Sigmoid colon (tissue), 7 donors: ENCODE results near the gene MYRF. TPM values are rescaled to one million over a fixed set of nuclear protein-coding genes. Genes with fewer than 3 reads are reported as not detected.
A peak's percentile ranks its signal among the peaks of the same experiment; 100 is the strongest.

Source experiments
- DNase-seq: peaks from one replicate; pipeline ENCODE4 v3.0.0-alpha.2; 2019
- H3K27ac ChIP-seq, 4 donors: fragments of 200-600 bp; sonication (generic); one replicate each; pipeline ENCODE4 v1.5.1; 2016 to 2019; ENCODE audit warnings: mild to moderate bottlenecking in 1 of 4
- H3K27me3 ChIP-seq, 3 donors: fragments of 200-600 bp; sonication (generic); one replicate each; pipeline ENCODE4 v1.5.1; 2019; ENCODE audit warnings: mild to moderate bottlenecking in 1 of 3
- H3K36me3 ChIP-seq, 4 donors: fragments of 200-600 bp; sonication (generic); one replicate each; pipeline ENCODE4 v1.5.1; 2016 to 2019
- H3K4me1 ChIP-seq, 4 donors: fragments of 200-600 bp; sonication (generic); one replicate each; pipeline ENCODE4 v1.5.1; 2017 to 2019
- H3K4me3 ChIP-seq, 4 donors: fragments of 200-600 bp; sonication (generic); one replicate each; pipeline ENCODE4 v1.5.1; 2017 to 2019; ENCODE audit warnings: mild to moderate bottlenecking in 2 of 4, moderate library complexity in 1 of 4
- H3K9me3 ChIP-seq, 4 donors: fragments of 200-600 bp in 3 of 4; sonication (generic) in 3 of 4; one replicate each; pipeline versions ENCODE4 v1.5.1 to v1.6.1; 2013 to 2019
- EP300 ChIP-seq, 4 donors: sonication (generic); formaldehyde crosslinking; IDR thresholded peaks; one replicate each; pipeline ENCODE4 v1.6.1; 2017; ENCODE audit warnings: antibody characterized with exemption in 4 of 4
- POLR2A ChIP-seq, 2 donors: fragments of 450-650 bp; IDR thresholded peaks; one replicate each; pipeline ENCODE4 v1.6.1; 2016; ENCODE audit warnings: antibody characterized with exemption in 2 of 2, mild to moderate bottlenecking in 2 of 2, moderate library complexity in 2 of 2
- POLR2AphosphoS5 ChIP-seq, 4 donors: sonication (generic); formaldehyde crosslinking; IDR thresholded peaks; one replicate each; pipeline ENCODE4 v1.6.1; 2017; ENCODE audit warnings: antibody characterized with exemption in 4 of 4
- WGBS, 2 donors: extraction: QIAGEN DNeasy Blood & Tissue Kit; methylation state at CpG; one replicate each; pipeline ENCODE4 v1.1.7; 2013; 5-methylcytosine and 5-hydroxymethylcytosine counted together
- intact Hi-C: fragments of 100-400 bp; cut with DNase I; formaldehyde crosslinking; loops from one replicate; pipeline ENCODE4 v1.15.1; 2023
- polyA plus RNA-seq, 3 donors: library from polyadenylated mRNA; stranded (reverse); fragments of 200-250 nt; gene quantifications; one replicate each; pipeline ENCODE4 v1.2.3, GENCODE V29; 2013
- total RNA-seq, 4 donors: library from RNA; depleted of rRNA; stranded (reverse); fragments of >200 nt; gene quantifications; one replicate each; pipeline ENCODE4 v1.1.0, GENCODE V29; 2016
- TF ChIP-seq, protein P1 (sequence below), 4 experiments: fragments of 450-650 bp in 3 of 4; fragments of 200-600 bp in 1 of 4; IDR thresholded peaks; one replicate each; pipeline ENCODE4 v1.5.1; 2016 to 2019; ENCODE audit warnings: antibody characterized with exemption in 4 of 4, mild to moderate bottlenecking in 3 of 4, moderate library complexity in 2 of 4
- donor health status: healthy with polysubstance abuse.
- donor health status: Bipolar disorder and iron deficiency.
- donor health status: healthy.

Gene MYRF
- total and polyA plus RNA-seq, 7 donors = under 0.01 to 6.4 (median 0.66) TPM

- Histone ChIP-seq H3K27ac (no peak overlapping the region), H3K4me3 (no peak overlapping the region), H3K9me3 (no peaks in the 10 kb centered on the region), H3K4me1 (no peaks in the 10 kb centered on the region), H3K36me3 (peaks cover 0 to 39% (median 0%) of the 10 kb centered on the region in 4 donors), H3K27me3 (no peaks in the 10 kb centered on the region)
- no peak for TF ChIP-seq POLR2AphosphoS5 (IDR thresholded peaks at IDR 0.05)
- TF ChIP-seq, protein P1, sequence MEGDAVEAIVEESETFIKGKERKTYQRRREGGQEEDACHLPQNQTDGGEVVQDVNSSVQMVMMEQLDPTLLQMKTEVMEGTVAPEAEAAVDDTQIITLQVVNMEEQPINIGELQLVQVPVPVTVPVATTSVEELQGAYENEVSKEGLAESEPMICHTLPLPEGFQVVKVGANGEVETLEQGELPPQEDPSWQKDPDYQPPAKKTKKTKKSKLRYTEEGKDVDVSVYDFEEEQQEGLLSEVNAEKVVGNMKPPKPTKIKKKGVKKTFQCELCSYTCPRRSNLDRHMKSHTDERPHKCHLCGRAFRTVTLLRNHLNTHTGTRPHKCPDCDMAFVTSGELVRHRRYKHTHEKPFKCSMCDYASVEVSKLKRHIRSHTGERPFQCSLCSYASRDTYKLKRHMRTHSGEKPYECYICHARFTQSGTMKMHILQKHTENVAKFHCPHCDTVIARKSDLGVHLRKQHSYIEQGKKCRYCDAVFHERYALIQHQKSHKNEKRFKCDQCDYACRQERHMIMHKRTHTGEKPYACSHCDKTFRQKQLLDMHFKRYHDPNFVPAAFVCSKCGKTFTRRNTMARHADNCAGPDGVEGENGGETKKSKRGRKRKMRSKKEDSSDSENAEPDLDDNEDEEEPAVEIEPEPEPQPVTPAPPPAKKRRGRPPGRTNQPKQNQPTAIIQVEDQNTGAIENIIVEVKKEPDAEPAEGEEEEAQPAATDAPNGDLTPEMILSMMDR (IDR thresholded peaks at IDR 0.05) = no peak
- TF ChIP-seq EP300 (IDR thresholded peaks at IDR 0.05) = no peak
- no peak for TF ChIP-seq POLR2A (IDR thresholded peaks at IDR 0.05)
- intact Hi-C loops = no loop called here
- WGBS, 2 donors = 85 to 90% methylated on average over 10 of the region's 10 CpGs
- DNase-seq = no peak
These were observed 7.8 kb upstream of the MYRF start for GRCh38 chr11:61744609-61745156.

- WGBS, 2 donors = 78% methylated on average over 15 of the region's 15 CpGs
- TF ChIP-seq EP300 (IDR thresholded peaks at IDR 0.05) (no peak), POLR2A (IDR thresholded peaks at IDR 0.05) (no peak), POLR2AphosphoS5 (IDR thresholded peaks at IDR 0.05) (no peak)
- TF ChIP-seq, protein P1 (IDR thresholded peaks at IDR 0.05) = no peak
- Histone ChIP-seq H3K4me1 (no peaks in the 10 kb centered on the region), H3K27ac (no peak overlapping the region), H3K36me3 (peaks cover 0 to 32% (median 0%) of the 10 kb centered on the region in 4 donors), H3K9me3 (no peaks in the 10 kb centered on the region), H3K27me3 (peaks cover 0 to 10% (median 0%) of the 10 kb centered on the region in 3 donors), H3K4me3 (no peak overlapping the region)
- DNase-seq = no peak
- intact Hi-C loops = no loop called here
These were observed 6.5 kb upstream of the MYRF start for GRCh38 chr11:61745781-61746441.

DNA sequence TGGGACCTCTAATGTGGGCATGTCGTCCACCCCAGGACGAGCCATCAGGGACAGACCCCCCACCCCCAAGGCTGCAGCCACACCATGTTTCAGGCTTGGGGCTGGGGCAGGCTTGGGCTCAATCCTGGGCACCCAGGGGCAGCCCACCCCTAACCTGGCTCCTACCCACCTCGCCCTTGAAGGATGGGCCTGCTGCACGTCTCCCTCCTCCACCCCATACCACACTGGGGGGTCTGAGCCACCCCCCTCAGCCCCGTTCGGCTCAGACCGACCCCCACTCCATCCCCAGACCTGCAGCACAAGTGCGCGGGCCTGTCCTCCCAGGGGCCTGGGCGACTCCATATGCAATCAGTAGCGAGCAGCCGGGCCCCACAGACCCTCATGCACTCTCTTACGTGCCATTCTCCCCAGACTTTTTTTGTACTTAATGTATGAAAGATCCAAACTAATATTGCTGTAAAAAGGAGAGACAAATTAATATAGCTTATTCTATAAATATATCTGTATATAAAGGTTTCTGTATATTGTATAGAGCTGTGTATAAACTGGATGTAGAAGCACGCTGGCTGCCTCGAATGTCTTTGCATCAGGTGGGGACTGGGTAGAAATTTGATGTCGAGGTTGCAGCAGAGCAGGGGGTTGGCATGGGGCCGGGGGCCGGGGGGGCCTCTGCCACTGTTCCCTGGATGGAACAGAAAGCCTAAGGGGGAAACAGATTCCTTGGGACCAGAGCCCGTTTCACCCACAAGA, 5.8 kb upstream of the MYRF start:
- peaks cover 0 to 14% (median 0%) of the 10 kb centered on the region in 3 donors for H3K27me3 ChIP-seq
- peaks cover 0 to 25% (median 0%) of the 10 kb centered on the region in 4 donors for H3K36me3 ChIP-seq
- 77 to 83% methylated on average over 19 of the region's 19 CpGs for WGBS, 2 donors
- H3K9me3 ChIP-seq = no peaks in the 10 kb centered on the region
- no peak overlapping the region for H3K4me3 ChIP-seq
- intact Hi-C loops = no loop called here
- no peaks in the 10 kb centered on the region for H3K4me1 ChIP-seq
- DNase-seq = no peak
- no peak overlapping the region for H3K27ac ChIP-seq
- TF ChIP-seq POLR2A (IDR thresholded peaks at IDR 0.05) (no peak), EP300 (IDR thresholded peaks at IDR 0.05) (no peak), POLR2AphosphoS5 (IDR thresholded peaks at IDR 0.05) (no peak)
- TF ChIP-seq, protein P1 (IDR thresholded peaks at IDR 0.05) = no peak

DNA sequence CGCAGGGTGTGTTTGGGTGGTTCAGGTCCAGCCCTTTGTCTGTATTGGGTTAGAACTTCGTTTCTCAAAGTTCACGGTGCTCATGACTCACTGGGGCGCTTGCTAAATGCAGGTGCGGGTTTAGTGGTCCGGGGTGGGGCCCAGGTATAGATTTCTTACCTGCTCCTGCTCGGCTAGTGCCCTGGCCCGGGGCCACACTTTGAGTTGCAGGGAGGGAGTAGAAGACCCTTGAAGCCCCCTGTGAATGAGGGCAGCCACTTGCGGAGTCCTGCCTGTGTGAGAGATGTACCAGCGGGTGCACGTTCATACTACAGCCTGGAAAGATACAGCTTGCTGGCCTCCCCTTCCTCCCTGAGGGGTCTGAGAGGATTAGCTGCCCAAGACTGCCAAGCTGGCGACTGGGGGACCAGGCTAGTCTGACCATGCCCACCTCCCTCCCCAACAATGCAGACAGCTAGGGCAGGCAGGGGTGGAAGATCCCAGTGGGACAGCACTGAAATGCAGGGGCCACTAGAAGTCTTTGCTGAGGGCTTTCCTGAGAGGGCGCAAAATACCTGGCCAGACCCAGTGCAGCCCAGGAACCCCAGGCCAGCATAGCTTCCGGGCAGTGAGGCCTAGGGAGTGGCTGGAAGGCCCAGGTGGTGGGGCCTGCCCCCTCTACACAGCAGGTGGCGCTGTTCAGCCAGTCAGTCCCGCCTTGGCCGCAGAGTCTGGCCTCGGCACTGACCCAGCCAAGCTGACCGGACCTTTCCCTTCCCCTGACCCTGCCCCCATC, 5.1 kb upstream of the MYRF start:
- Histone ChIP-seq H3K9me3 (no peaks in the 10 kb centered on the region), H3K4me3 (no peak overlapping the region), H3K27me3 (peaks cover 0 to 20% (median 5%) of the 10 kb centered on the region in 3 donors), H3K27ac (no peak overlapping the region), H3K36me3 (peaks cover 0 to 17% (median 0%) of the 10 kb centered on the region in 4 donors), H3K4me1 (peaks cover 0 to 5% (median 2%) of the 10 kb centered on the region in 4 donors)
- intact Hi-C loops = no loop called here
- peak; percentile 86 for DNase-seq
- 39 to 71% methylated on average over 19 of the region's 19 CpGs for WGBS, 2 donors
- TF ChIP-seq EP300 (IDR thresholded peaks at IDR 0.05) = no peak
- TF ChIP-seq, protein P1 (IDR thresholded peaks at IDR 0.05) = peak; percentile 44 to 80 (median 75)
- TF ChIP-seq POLR2A (IDR thresholded peaks at IDR 0.05) = no peak
